H1 (cell line): ENCODE data around the gene TYRO3. TPM values are rescaled to one million over a fixed set of nuclear protein-coding genes. Genes with fewer than 3 reads are reported as not detected.

Experiments used
- CTCF ChIA-PET: fragments of 300-600 bp; sonication (Branson Sonifier 250); formaldehyde crosslinking; loops from one replicate; lab custom pipeline; 2021; ENCODE audit not compliant: partially characterized antibody; lab: Charles Lee
- POLR2A ChIA-PET: fragments of 300-600 bp; sonication (Branson Sonifier 250); formaldehyde crosslinking; loops from one replicate; lab custom pipeline; 2021; ENCODE audit warnings: inconsistent platforms; ENCODE audit not compliant: partially characterized antibody; lab: Charles Lee
- DNase-seq, 2 experiments: peaks; one replicate each; pipeline versions ENCODE4 v3.0.0 to v3.0.0-alpha.2; 2010 to 2022; ENCODE audit warnings: low spot score in 2 of 2, low read depth in 1 of 2, mixed read lengths in 1 of 2
- FAIRE-seq: peaks from 2 replicates; lab custom pipeline; 2011; peaks lifted over from hg19 to GRCh38; lab: Jason Lieb, UNC
- H2AFZ ChIP-seq: 2 replicates; pipeline ENCODE4 v1.8.1; 2012; ENCODE audit warnings: low read length, inconsistent platforms
- H2AK5ac ChIP-seq: 2 replicates; pipeline ENCODE4 v1.6.1; 2013; ENCODE audit warnings: low read depth, low read length
- H2BK120ac ChIP-seq: replicated peaks from 2 replicates; pipeline ENCODE3; 2013; ENCODE audit warnings: low read depth, low read length, inconsistent platforms
- H2BK12ac ChIP-seq: 2 replicates; pipeline ENCODE4 v1.6.1; 2013; ENCODE audit warnings: low read depth, low read length
- H2BK15ac ChIP-seq: 2 replicates; pipeline ENCODE4 v1.6.1; 2013; ENCODE audit warnings: low read length
- H2BK20ac ChIP-seq: 2 replicates; pipeline ENCODE4 v1.6.1; 2013; ENCODE audit warnings: low read length
- H2BK5ac ChIP-seq: 2 replicates; pipeline ENCODE4 v1.6.1; 2013; ENCODE audit warnings: low read depth, low read length
- H3K14ac ChIP-seq: 2 replicates; pipeline ENCODE4 v1.6.1; 2013; ENCODE audit warnings: inconsistent platforms; ENCODE audit not compliant: insufficient read length
- H3K18ac ChIP-seq: 2 replicates; pipeline ENCODE4 v1.6.1; 2013; ENCODE audit warnings: low read length; ENCODE audit errors: extremely low read depth
- H3K23ac ChIP-seq: 2 replicates; pipeline ENCODE4 v1.6.1; 2013; ENCODE audit warnings: inconsistent platforms; ENCODE audit not compliant: insufficient read length
- H3K23me2 ChIP-seq: 2 replicates; pipeline ENCODE4 v1.6.1; 2013; ENCODE audit warnings: low read depth, low read length
- H3K27ac ChIP-seq: 2 replicates; pipeline ENCODE4 v1.6.1; 2011; ENCODE audit warnings: low read depth, low read length, inconsistent platforms
- H3K27me3 ChIP-seq, 4 experiments: replicated peaks in 1 of 4; 1 replicate in 1 of 4; 2 replicates in 3 of 4; pipeline versions ENCODE4 v1.6.1 to v1.8.1; 2011 to 2013; ENCODE audit warnings: low read length in 3 of 4, mild to moderate bottlenecking in 3 of 4, inconsistent platforms in 2 of 4, mixed read lengths in 2 of 4, moderate library complexity in 1 of 4; ENCODE audit not compliant: control insufficient read depth in 3 of 4, insufficient read depth in 3 of 4; ENCODE audit errors: extremely low read depth in 1 of 4
- H3K36me3 ChIP-seq, 4 experiments: 2 replicates each; pipeline versions ENCODE4 v1.6.1 to v1.8.1; 2011 to 2013; ENCODE audit warnings: mild to moderate bottlenecking in 4 of 4, low read length in 3 of 4, moderate library complexity in 2 of 4, control low read depth in 1 of 4, inconsistent platforms in 1 of 4; ENCODE audit not compliant: insufficient read depth in 4 of 4, control insufficient read depth in 2 of 4
- H3K4ac ChIP-seq: replicated peaks from 2 replicates; pipeline ENCODE3; 2013; ENCODE audit warnings: low read length, low read depth, mixed read lengths, inconsistent platforms; ENCODE audit not compliant: insufficient read length
- H3K4me1 ChIP-seq, 4 experiments: replicated peaks in 1 of 4; 1 replicate in 1 of 4; 2 replicates in 3 of 4; pipeline versions ENCODE4 v1.6.1 to v1.8.1; 2011 to 2013; ENCODE audit warnings: low read length in 3 of 4, inconsistent platforms in 2 of 4, mixed read lengths in 1 of 4; ENCODE audit not compliant: insufficient read depth in 4 of 4, control insufficient read depth in 3 of 4
- H3K4me2 ChIP-seq, 2 experiments: 2 replicates each; pipeline versions ENCODE4 v1.6.1 to v1.8.1; 2011 to 2013; ENCODE audit warnings: low read depth in 2 of 2, low read length in 2 of 2, control low read depth in 1 of 2, inconsistent platforms in 1 of 2, mild to moderate bottlenecking in 1 of 2; ENCODE audit not compliant: insufficient read depth in 1 of 2
- H3K4me3 ChIP-seq, 4 experiments: fragments of 200-600, 300-600 bp in 1 of 4; sonication (generic), shearing (Covaris generic), sonication (Bioruptor Twin) in 1 of 4; 2 replicates each; pipeline versions ENCODE4 v1.5.1 to v1.8.1; 2011 to 2016; ENCODE audit warnings: low read length in 4 of 4, low read depth in 3 of 4, control low read depth in 2 of 4, inconsistent platforms in 2 of 4, mild to moderate bottlenecking in 2 of 4, mixed read lengths in 1 of 4, moderate library complexity in 1 of 4; ENCODE audit not compliant: insufficient read depth in 2 of 4; ENCODE audit errors: extremely low read depth in 1 of 4
- H3K56ac ChIP-seq: replicated peaks from 2 replicates; pipeline ENCODE3; 2013; ENCODE audit warnings: low read depth, mild to moderate bottlenecking, mixed read lengths, low read length, inconsistent platforms; ENCODE audit not compliant: insufficient read length
- H3K79me1 ChIP-seq: 2 replicates; pipeline ENCODE4 v1.6.1; 2013; ENCODE audit warnings: low read depth, low read length, control low read depth
- H3K79me2 ChIP-seq, 2 experiments: 2 replicates each; pipeline versions ENCODE4 v1.6.1 to v1.8.1; 2012 to 2013; ENCODE audit warnings: low read length in 2 of 2, mild to moderate bottlenecking in 2 of 2, inconsistent platforms in 1 of 2; ENCODE audit not compliant: insufficient read depth in 2 of 2, control insufficient read depth in 1 of 2
- H3K9ac ChIP-seq, 4 experiments: replicated peaks in 1 of 4; 1 replicate in 1 of 4; 2 replicates in 3 of 4; pipeline versions ENCODE4 v1.6.1 to v1.8.1; 2011 to 2013; ENCODE audit warnings: low read depth in 3 of 4, low read length in 3 of 4, control low read depth in 2 of 4, mild to moderate bottlenecking in 2 of 4, moderate library complexity in 2 of 4, inconsistent platforms in 1 of 4; ENCODE audit errors: extremely low read depth in 1 of 4
- H3K9me3 ChIP-seq, 2 experiments: 2 replicates each; pipeline versions ENCODE4 v1.6.1 to v1.8.1; 2012 to 2013; ENCODE audit warnings: mild to moderate bottlenecking in 2 of 2, moderate library complexity in 2 of 2, control low read depth in 1 of 2, inconsistent platforms in 1 of 2, low read depth in 1 of 2, low read length in 1 of 2, mixed read lengths in 1 of 2; ENCODE audit not compliant: insufficient read depth in 2 of 2
- H4K20me1 ChIP-seq, 2 experiments: replicated peaks in 1 of 2; 2 replicates each; pipeline versions ENCODE3 to v1.8.1; 2011 to 2013; ENCODE audit warnings: inconsistent platforms in 2 of 2, low read length in 2 of 2, mild to moderate bottlenecking in 1 of 2; ENCODE audit not compliant: insufficient read depth in 2 of 2, control insufficient read depth in 1 of 2
- H4K5ac ChIP-seq: 2 replicates; pipeline ENCODE4 v1.6.1; 2013; ENCODE audit warnings: low read length, low read depth, mixed read lengths, inconsistent platforms; ENCODE audit not compliant: insufficient read length
- H4K8ac ChIP-seq: 2 replicates; pipeline ENCODE4 v1.8.0; 2013; ENCODE audit warnings: mild to moderate bottlenecking, moderate library complexity, low read length, inconsistent platforms; ENCODE audit not compliant: insufficient read depth; ENCODE audit errors: extremely low read depth
- H4K91ac ChIP-seq: replicated peaks from 2 replicates; pipeline ENCODE3; 2013; ENCODE audit warnings: low read length, mixed read lengths, inconsistent platforms; ENCODE audit not compliant: insufficient read length
- CEBPB ChIP-seq: IDR thresholded peaks from 2 replicates; pipeline ENCODE4 v1.6.1; 2012; ENCODE audit warnings: low read depth, low read length
- MAFK ChIP-seq: IDR thresholded peaks from 2 replicates; pipeline ENCODE4 v1.6.1; 2012; ENCODE audit warnings: low read depth, mild to moderate bottlenecking, improper control_type of control experiment, low read length
- PHF8 ChIP-seq: fragments of 200-600 bp; sonication (generic); conservative IDR thresholded peaks from 2 replicates; pipeline ENCODE4 v1.7.1; 2012; ENCODE audit warnings: low read depth, mild to moderate bottlenecking, inconsistent platforms, low read length, moderate library complexity
- RNF2 ChIP-seq: fragments of 200-900, 300-1000 bp; sonication (generic); IDR thresholded peaks from 2 replicates; pipeline ENCODE4 v1.7.1; 2016; ENCODE audit warnings: borderline replicate concordance, low read depth, mild to moderate bottlenecking, antibody characterized with exemption, low read length; ENCODE audit not compliant: poor library complexity, severe bottlenecking; ENCODE audit errors: missing control alignments
- WGBS, 2 experiments: shearing (Covaris generic) in 1 of 2; methylation state at CpG; one replicate each; pipeline versions ENCODE4 v1.1.6 to v1.1.7; 2013 to 2015; ENCODE audit warnings: low lambda C conversion rate in 2 of 2, mixed read lengths in 2 of 2, inconsistent platforms in 1 of 2, low coverage in 1 of 2, missing lambda C conversion rate in 1 of 2; ENCODE audit not compliant: insufficient replicate concordance in 2 of 2, insufficient coverage in 1 of 2, insufficient read length in 1 of 2; ENCODE audit errors: extremely low coverage in 1 of 2, missing lambda C conversion rate in 1 of 2; 5-methylcytosine and 5-hydroxymethylcytosine counted together
- polyA plus RNA-seq, 7 experiments: library from polyadenylated mRNA; depleted of rRNA in 3 of 7; stranded (reverse) in 5 of 7; unstranded in 2 of 7; fragments of >200 nt in 5 of 7; fragments of 200-250 nt in 2 of 7; gene quantifications; 1 replicate in 5 of 7; 2 replicates in 1 of 7; 4 replicates in 1 of 7; pipeline versions ENCODE4 v1.2.1 to v1.2.3, GENCODE V29; 2011 to 2013; ENCODE audit warnings: missing spikeins in 2 of 7, mixed read lengths in 2 of 7
- total RNA-seq: library from RNA; stranded (reverse); fragmentation: NEBNext Ultra II Directional; extraction: Animal tissue kit (Norgen Biotek cat#: 25700); gene quantifications from 2 replicates; pipeline ENCODE4 v1.2.1, GENCODE V29; 2021

TYRO3 gene
- total and polyA plus RNA-seq, 2 of the 8 experiments (the other 6 are each of a cell fraction or from before 2014, with no cell fraction given): 82.7 to 98.8 TPM

DNA sequence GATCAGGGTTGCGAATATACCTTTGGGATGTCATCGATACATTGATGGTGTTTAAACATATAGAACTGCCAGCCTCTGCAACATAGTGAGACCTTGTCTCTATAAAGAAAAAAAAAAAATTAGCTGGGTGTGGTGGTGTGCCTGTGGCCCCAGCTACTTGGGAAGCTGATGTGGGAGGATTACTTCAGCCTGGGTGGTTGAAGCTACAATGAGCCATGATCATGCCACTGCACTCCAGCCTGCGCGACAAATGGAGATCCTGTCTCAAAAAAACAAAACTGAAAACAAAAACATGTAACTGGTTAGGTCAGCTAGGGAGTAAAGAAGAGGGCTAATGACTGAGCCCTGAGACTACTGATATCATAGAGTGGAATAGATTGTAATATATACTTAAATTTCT, 70.5 kb downstream of the TYRO3 start:
- WGBS, 2 experiments: 89% methylated on average over 4 of the region's 4 CpGs; no CpG with 5 or more reads in 1 of the 2 experiments
- no peak for FAIRE-seq
- no peak for TF ChIP-seq MAFK
- TF ChIP-seq RNF2: no peak
- no peak for TF ChIP-seq CEBPB
- TF ChIP-seq PHF8: no peak
- Histone ChIP-seq H2BK12ac (no peak overlapping the region), H3K36me3 (no peaks in the 10 kb centered on the region), H3K23ac (no peak overlapping the region), H3K9ac (no peak overlapping the region), H3K4me3 (no peak overlapping the region; a peak in 1 of 8 replicates), H3K4me2 (peak overlapping the region in 1 of 2 experiments; percentile 60; a peak in 2 of 4 replicates), H2BK15ac (no peak overlapping the region), H3K23me2 (no peaks in the 10 kb centered on the region), H3K18ac (no peak overlapping the region), H4K20me1 (no peaks in the 10 kb centered on the region), H2BK120ac (no peak overlapping the region), H4K5ac (no peak overlapping the region), H3K79me1 (no peaks in the 10 kb centered on the region), H4K91ac (no peak overlapping the region), H3K79me2 (peaks cover 0 to 41% of the 10 kb centered on the region in 2 experiments; a peak in 3 of 4 replicates), H2BK5ac (no peak overlapping the region), H3K9me3 (no peaks in the 10 kb centered on the region), H3K14ac (no peak overlapping the region), H2BK20ac (no peak overlapping the region), H3K4me1 (peaks cover 3 to 6% (median 5%) of the 10 kb centered on the region in 4 experiments; a peak in 6 of 7 replicates), H2AFZ (no peak overlapping the region), H3K27me3 (no peaks in the 10 kb centered on the region), H3K27ac (no peak overlapping the region), H4K8ac (no peak overlapping the region), H3K4ac (no peak overlapping the region), H3K56ac (no peak overlapping the region), H2AK5ac (no peak overlapping the region)
- POLR2A ChIA-PET: interaction anchor here (0.6 to 2.2 kb wide), 2 partner anchors 36 to 48 kb away, joined by 3 to 8 read pairs; no protein-coding TSS in a partner anchor
- CTCF ChIA-PET: interaction anchor here (0.6 kb wide), 1 partner anchor 438 kb away, joined by 3 read pairs; no protein-coding TSS in a partner anchor
- DNase-seq: no peak
